GM18858 (cell line): Measurements from ENCODE around the gene PPM1H.
"Not testable (repeated sequence)": the region's sequence is repeated elsewhere in the genome, so short reads cannot be mapped to it uniquely, and the experiment has no call there.

Experiments used
- ATAC-seq: cut with Tn5 transposase; IDR thresholded peaks from one replicate; pipeline ENCODE4 v1.9.1; 2021; ENCODE audit not compliant: unreplicated experiment

The PPM1H gene

GRCh38 chr12:62841846-62842245 is 93.1 kb downstream of the PPM1H start:
- ATAC-seq = no peak

GRCh38 chr12:62840806-62841205 is 94.1 kb downstream of the PPM1H start:
- no peak for ATAC-seq

GRCh38 chr12:62839869-62840660 is 94.9 kb downstream of the PPM1H start:
- no peak for ATAC-seq

GRCh38 chr12:62834971-62835547 is 99.9 kb downstream of the PPM1H start:
- ATAC-seq = peak; percentile 72

- ATAC-seq = no peak
These were observed 100.5 kb downstream of the PPM1H start for GRCh38 chr12:62834406-62834805.

GRCh38 chr12:62833634-62834033 is 101.3 kb downstream of the PPM1H start:
- no peak for ATAC-seq

GRCh38 chr12:62832558-62832957 is 102.4 kb downstream of the PPM1H start:
- no peak for ATAC-seq

GRCh38 chr12:62832027-62832426 is 102.9 kb downstream of the PPM1H start:
- no peak for ATAC-seq

- no peak for ATAC-seq
These were observed 107.1 kb downstream of the PPM1H start for GRCh38 chr12:62827855-62828254.

GRCh38 chr12:62827042-62827441 is 107.9 kb downstream of the PPM1H start:
- no peak for ATAC-seq

- no peak for ATAC-seq
These were observed 117.2 kb downstream of the PPM1H start for GRCh38 chr12:62817556-62818271.

- ATAC-seq = no peak
These were observed 120.7 kb downstream of the PPM1H start for GRCh38 chr12:62814243-62814642.

- peak; percentile 34 for ATAC-seq
These were observed 121.7 kb downstream of the PPM1H start for GRCh38 chr12:62813031-62813829.

- not testable (repeated sequence) for ATAC-seq
These were observed 123.5 kb downstream of the PPM1H start for GRCh38 chr12:62811481-62811880.

- ATAC-seq = peak; percentile 81
These were observed 126.6 kb downstream of the PPM1H start for GRCh38 chr12:62808166-62808879.

- no peak for ATAC-seq
These were observed 128.1 kb downstream of the PPM1H start for GRCh38 chr12:62806893-62807292.

GRCh38 chr12:62806244-62806836 is 128.6 kb downstream of the PPM1H start:
- ATAC-seq = no peak

GRCh38 chr12:62805517-62805916 is 129.4 kb downstream of the PPM1H start:
- no peak for ATAC-seq

GRCh38 chr12:62803756-62804155 is 131.2 kb downstream of the PPM1H start:
- no peak for ATAC-seq

- no peak for ATAC-seq
These were observed 132.0 kb downstream of the PPM1H start for GRCh38 chr12:62802984-62803383.
